ENCODE results near the gene NCAM1. TPM values are rescaled to one million over a fixed set of nuclear protein-coding genes. Genes with fewer than 3 reads are reported as not detected.

The NCAM1 gene
- total RNA-seq, 2 experiments from 2014 or later = 0.34 TPM; not detected in 1

DNA sequence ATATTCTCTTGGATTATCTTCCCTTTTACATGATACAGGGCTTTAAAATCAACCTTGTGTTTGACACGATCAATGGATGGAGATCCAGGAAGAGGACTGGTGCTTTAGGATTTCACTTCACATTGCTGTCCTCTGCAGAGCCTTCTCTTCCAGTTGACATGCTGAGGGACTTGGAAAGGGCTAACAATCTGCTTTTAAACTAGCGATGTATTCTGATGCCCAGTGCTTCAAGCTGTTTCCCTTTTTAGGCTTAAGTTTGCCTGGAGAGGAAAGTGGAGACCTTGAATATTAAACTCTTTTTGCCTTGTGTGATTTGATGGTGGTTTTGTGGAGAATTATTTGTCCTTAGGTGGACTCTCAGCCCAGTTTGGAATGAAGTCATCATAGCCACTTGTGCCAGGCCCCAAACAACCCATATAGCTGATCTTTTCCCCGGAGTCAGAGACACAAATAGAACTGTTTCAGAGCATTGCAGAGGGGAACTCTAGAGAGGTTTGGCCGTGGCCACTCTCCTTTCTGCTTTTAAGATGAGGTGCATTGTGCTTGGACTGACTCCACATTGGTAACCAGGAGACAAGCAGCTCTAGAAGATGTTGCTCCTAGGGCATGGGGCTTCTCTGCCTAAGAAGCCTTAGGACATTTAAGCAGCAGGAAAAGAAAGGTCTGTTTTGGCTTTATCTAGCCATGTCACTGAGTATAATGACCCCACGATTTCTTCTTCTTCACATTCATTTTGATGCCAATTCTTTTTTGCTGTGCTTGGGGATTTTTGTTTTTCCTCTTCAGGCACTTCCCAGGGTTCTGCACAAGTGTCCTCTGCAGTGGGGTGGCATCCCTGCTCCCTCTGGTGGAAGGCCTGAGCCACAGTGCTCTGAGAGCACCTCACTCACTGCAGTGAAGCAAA is 152.8 kb downstream of the NCAM1 start:
- Histone ChIP-seq H3K27ac (ENCODE audit: low read depth in 1 of 2, low read length in 2 of 2) (no peak overlapping the region), H3K9me3 (ENCODE audit: control insufficient read depth in 1 of 2, insufficient read depth in 1 of 2, low read length in 2 of 2) (no peaks in the 10 kb centered on the region), H3K4me1 (ENCODE audit: insufficient read depth, low read length) (no peaks in the 10 kb centered on the region), H3K27me3 (ENCODE audit: control insufficient read depth in 1 of 2, insufficient read depth in 2 of 2, low read length in 2 of 2) (peaks cover 0 to 5% of the 10 kb centered on the region in 2 experiments), H3K36me3 (ENCODE audit: insufficient read depth, low read length) (no peaks in the 10 kb centered on the region), H3K4me3 (ENCODE audit: low read length) (no peak overlapping the region)
- no peaks in the 10 kb centered on the region for H3K9me3 Mint-ChIP-seq
- no peak overlapping the region for H3K4me3 Mint-ChIP-seq
- ATAC-seq (ENCODE audit: poor library complexity) = no peak
- H3K36me3 Mint-ChIP-seq (ENCODE audit: low read depth) = no peaks in the 10 kb centered on the region
- peak in 2 of 14 experiments; percentile 18 to 19 for DNase-seq
- no peak overlapping the region for H3K27ac Mint-ChIP-seq
- ChIA-PET POLR2A (no interaction called here), CTCF (interaction anchor here (0.6 kb wide), 1 partner anchor 55 kb away, joined by 3 read pairs; no protein-coding TSS in a partner anchor)
- no peaks in the 10 kb centered on the region for H3K4me1 Mint-ChIP-seq (ENCODE audit: low read depth)
- H3K27me3 Mint-ChIP-seq = peaks cover 17% of the 10 kb centered on the region
- TF ChIP-seq, protein P1, sequence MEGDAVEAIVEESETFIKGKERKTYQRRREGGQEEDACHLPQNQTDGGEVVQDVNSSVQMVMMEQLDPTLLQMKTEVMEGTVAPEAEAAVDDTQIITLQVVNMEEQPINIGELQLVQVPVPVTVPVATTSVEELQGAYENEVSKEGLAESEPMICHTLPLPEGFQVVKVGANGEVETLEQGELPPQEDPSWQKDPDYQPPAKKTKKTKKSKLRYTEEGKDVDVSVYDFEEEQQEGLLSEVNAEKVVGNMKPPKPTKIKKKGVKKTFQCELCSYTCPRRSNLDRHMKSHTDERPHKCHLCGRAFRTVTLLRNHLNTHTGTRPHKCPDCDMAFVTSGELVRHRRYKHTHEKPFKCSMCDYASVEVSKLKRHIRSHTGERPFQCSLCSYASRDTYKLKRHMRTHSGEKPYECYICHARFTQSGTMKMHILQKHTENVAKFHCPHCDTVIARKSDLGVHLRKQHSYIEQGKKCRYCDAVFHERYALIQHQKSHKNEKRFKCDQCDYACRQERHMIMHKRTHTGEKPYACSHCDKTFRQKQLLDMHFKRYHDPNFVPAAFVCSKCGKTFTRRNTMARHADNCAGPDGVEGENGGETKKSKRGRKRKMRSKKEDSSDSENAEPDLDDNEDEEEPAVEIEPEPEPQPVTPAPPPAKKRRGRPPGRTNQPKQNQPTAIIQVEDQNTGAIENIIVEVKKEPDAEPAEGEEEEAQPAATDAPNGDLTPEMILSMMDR (IDR thresholded peaks at IDR 0.05) = no peak
- intact Hi-C loops (cut with DNase I, micrococcal nuclease) = no loop called here

DNA sequence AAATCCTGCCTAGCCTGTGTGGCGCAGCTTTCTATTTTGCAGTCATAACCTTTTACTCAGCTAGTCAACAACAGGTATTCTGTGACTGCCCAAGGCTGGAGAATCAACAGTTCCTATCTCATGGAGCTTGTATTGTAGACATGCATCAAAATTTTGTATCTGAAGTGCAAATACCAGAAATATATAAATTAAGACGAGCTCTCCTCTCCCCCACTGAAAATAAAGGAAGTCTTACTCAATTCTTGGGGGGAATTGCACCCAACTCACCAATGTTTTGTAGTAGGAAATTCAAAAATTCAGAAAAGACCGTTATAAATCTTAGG is 153.4 kb downstream of the NCAM1 start:
- Histone ChIP-seq H3K9me3 (ENCODE audit: control insufficient read depth in 1 of 2, insufficient read depth in 1 of 2, low read length in 2 of 2) (no peaks in the 10 kb centered on the region), H3K4me1 (ENCODE audit: insufficient read depth, low read length) (no peaks in the 10 kb centered on the region), H3K36me3 (ENCODE audit: insufficient read depth, low read length) (no peaks in the 10 kb centered on the region), H3K4me3 (ENCODE audit: low read length) (no peak overlapping the region), H3K27me3 (ENCODE audit: control insufficient read depth in 1 of 2, insufficient read depth in 2 of 2, low read length in 2 of 2) (peaks cover 0 to 5% of the 10 kb centered on the region in 2 experiments), H3K27ac (ENCODE audit: low read depth in 1 of 2, low read length in 2 of 2) (no peak overlapping the region)
- CTCF ChIA-PET = no interaction called here
- H3K27ac Mint-ChIP-seq = no peak overlapping the region
- H3K36me3 Mint-ChIP-seq (ENCODE audit: low read depth) = no peaks in the 10 kb centered on the region
- H3K4me1 Mint-ChIP-seq (ENCODE audit: low read depth) = no peaks in the 10 kb centered on the region
- H3K4me3 Mint-ChIP-seq = no peak overlapping the region
- H3K9me3 Mint-ChIP-seq = no peaks in the 10 kb centered on the region
- TF ChIP-seq, protein P1 (IDR thresholded peaks at IDR 0.05) = no peak
- POLR2A ChIA-PET = no interaction called here
- DNase-seq = no peak
- no peak for ATAC-seq (ENCODE audit: poor library complexity)
- intact Hi-C loops (cut with DNase I, micrococcal nuclease) = no loop called here
- H3K27me3 Mint-ChIP-seq = peaks cover 17% of the 10 kb centered on the region

DNA sequence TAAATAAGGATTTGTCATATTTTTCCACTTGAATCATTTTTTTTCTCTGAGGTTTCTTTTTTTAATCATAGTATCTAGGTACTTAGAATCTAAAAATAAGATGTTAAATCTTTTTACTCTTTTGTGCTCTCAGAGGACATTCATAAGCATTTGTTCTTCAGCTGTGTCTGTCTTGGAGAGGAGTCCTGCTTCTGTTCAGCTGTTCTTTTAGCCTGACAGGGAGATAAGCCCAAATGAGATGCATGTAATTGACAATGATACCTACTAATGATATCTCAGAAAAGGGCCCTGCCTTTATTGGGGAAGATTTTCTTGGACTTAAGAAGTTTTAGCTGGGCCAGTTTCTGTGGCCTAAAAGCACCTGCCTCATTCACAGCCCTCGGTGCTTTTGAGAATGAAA is 156.9 kb downstream of the NCAM1 start:
- ChIA-PET CTCF (no interaction called here), POLR2A (no interaction called here)
- intact Hi-C loops (cut with DNase I, micrococcal nuclease) = no loop called here
- Histone ChIP-seq H3K4me1 (ENCODE audit: insufficient read depth, low read length) (no peaks in the 10 kb centered on the region), H3K27ac (ENCODE audit: low read depth in 1 of 2, low read length in 2 of 2) (no peak overlapping the region), H3K4me3 (ENCODE audit: low read length) (no peak overlapping the region), H3K27me3 (ENCODE audit: control insufficient read depth in 1 of 2, insufficient read depth in 2 of 2, low read length in 2 of 2) (peaks cover 0 to 5% of the 10 kb centered on the region in 2 experiments), H3K36me3 (ENCODE audit: insufficient read depth, low read length) (no peaks in the 10 kb centered on the region), H3K9me3 (ENCODE audit: control insufficient read depth in 1 of 2, insufficient read depth in 1 of 2, low read length in 2 of 2) (no peaks in the 10 kb centered on the region)
- H3K9me3 Mint-ChIP-seq = no peaks in the 10 kb centered on the region
- TF ChIP-seq, protein P1 (IDR thresholded peaks at IDR 0.05) = no peak
- peaks cover 19% of the 10 kb centered on the region for H3K27me3 Mint-ChIP-seq
- no peaks in the 10 kb centered on the region for H3K36me3 Mint-ChIP-seq (ENCODE audit: low read depth)
- no peak for ATAC-seq (ENCODE audit: poor library complexity)
- H3K4me1 Mint-ChIP-seq (ENCODE audit: low read depth) = no peaks in the 10 kb centered on the region
- DNase-seq = no peak
- H3K27ac Mint-ChIP-seq = no peak overlapping the region
- no peak overlapping the region for H3K4me3 Mint-ChIP-seq
